GM19023 (cell line): ENCODE results near the gene KDM4F.
"Not testable (repeated sequence)": the region's sequence is repeated elsewhere in the genome, so short reads cannot be mapped to it uniquely, and the experiment has no call there.

ENCODE experiments used
- ATAC-seq: cut with Tn5 transposase; IDR thresholded peaks from one replicate; pipeline ENCODE4 v1.9.1; 2021; ENCODE audit warnings: mild to moderate bottlenecking, moderate library complexity; ENCODE audit not compliant: unreplicated experiment

Gene KDM4F

GRCh38 chr11:95049122-95049521 lies at the start of gene KDM4F:
Gene KDM4F (plus strand): TSS chr11:95049422.
- not testable (repeated sequence) for ATAC-seq

- no peak for ATAC-seq
Measured at GRCh38 chr11:95003716-95004115, 45.5 kb upstream of the KDM4F start.

- no peak for ATAC-seq
Measured at GRCh38 chr11:95005642-95006041, 43.6 kb upstream of the KDM4F start.

- no peak for ATAC-seq
Measured at GRCh38 chr11:95011376-95011775, 37.8 kb upstream of the KDM4F start.

DNA sequence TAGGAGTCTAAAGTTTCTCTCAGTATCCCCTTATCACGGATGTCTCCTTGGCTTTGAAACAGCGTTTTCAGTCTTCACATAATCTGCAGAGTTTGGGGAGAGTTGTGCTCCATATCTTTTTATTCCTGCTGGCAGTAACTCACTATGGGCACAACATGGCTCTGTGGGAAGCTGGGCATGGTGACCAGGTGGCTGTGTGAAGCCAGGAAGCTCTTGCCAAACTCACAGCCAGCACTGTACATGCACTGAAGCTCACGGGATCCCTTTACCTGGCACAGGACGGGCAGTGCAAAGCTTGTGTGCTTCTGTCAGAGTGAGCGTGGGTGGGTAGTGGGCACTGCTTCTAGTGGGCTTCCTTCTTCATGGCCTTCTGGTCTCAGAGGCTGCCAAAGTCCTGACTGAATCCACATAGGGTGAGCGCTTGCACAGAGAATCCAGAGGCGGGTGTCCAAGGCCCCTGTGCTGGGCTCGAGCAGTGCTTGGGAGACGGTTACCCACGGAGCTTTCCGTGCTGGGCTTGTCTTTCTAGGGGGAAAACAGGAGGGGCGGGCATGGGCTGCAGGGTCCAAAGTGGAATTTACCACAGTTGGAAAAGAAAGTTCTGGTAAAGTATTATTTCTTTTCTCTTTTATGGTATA lies 34.9 kb upstream of the KDM4F start:
- ATAC-seq = no peak

GRCh38 chr11:95016139-95016538 lies 33.1 kb upstream of the KDM4F start:
- no peak for ATAC-seq

DNA sequence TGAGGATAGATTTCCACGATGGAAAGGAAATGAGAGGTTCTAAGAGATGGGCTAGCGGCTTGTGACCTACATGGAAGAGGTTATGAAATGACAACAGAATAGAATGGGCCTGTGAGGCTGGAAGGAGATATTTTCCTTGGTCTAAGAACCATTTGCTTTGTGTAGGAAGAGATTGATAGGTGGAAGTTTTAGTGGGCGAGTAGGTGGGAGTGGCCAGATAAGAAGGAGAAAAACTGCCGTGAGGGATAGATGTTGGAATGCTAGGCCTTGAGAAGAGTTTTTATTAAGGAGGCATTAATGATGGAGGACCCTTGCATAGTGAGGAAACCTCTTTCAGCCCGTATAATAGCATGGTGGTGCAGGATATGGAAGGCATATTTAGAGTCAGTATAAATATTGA lies 27.8 kb upstream of the KDM4F start:
- not testable (repeated sequence) for ATAC-seq

DNA sequence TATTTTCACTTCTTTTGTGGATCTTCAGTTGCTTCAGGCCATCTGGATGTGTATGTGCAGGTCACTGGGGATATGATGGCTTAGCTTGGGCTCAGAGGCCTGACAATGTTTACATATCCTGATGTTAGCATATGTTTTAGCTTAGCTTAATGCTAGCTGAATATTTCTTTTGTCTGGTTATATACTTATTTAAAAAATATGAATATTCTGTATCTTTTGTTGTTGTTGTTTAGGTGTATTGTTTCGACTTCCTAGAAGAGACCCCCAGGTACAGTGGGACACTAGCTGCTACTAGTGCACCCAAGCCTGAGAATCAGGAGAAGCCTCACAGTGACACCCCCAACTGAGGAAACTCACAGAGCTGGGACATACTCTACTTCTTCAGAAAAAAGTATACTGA lies 24.3 kb upstream of the KDM4F start, which contains the start of gene KDM4E:
Gene KDM4E (plus strand): TSS at position 301 of the 400 bp plus-strand sequence. CDS start 300 bp downstream, outside the sequence.
- ATAC-seq = no peak

- not testable (repeated sequence) for ATAC-seq
Measured at GRCh38 chr11:95025594-95025993, 23.6 kb upstream of the KDM4F start.

- ATAC-seq = no peak
Measured at GRCh38 chr11:95028357-95028756, 20.9 kb upstream of the KDM4F start.

- ATAC-seq = no peak
Measured at GRCh38 chr11:95033051-95033450, 16.2 kb upstream of the KDM4F start.

- ATAC-seq = no peak
Measured at GRCh38 chr11:95035316-95035715, 13.9 kb upstream of the KDM4F start.

DNA sequence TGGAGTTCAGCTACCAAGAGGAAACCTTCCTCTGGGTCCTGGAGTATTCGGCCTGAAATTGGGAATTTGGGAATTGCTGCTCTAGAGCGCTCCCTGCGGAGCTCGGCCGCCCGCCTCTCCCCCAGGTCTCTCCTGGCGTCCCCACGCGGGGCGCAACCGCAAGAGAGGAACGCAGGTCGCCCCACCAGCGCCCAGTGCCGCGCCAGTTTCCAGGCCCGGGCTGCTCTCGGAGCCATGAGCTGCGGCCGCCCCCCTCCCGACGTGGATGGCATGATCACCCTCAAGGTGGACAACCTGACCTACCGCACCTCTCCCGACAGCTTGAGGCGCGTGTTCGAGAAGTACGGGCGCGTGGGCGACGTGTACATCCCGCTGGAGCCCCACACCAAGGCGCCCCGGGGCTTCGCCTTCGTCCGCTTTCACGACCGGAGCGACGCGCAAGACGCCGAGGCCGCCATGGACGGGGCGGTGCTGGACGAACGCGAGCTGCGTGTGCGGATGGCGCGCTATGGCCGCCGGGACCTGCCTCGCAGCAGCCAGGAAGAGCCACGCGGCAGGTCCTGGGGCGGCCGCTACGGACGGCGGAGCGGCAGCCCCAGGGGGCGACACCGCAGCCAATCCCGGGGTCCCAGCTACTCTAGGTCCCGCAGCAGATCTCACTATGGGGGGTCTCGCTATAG lies 11.7 kb upstream of the KDM4F start:
- ATAC-seq = not testable (repeated sequence)

DNA sequence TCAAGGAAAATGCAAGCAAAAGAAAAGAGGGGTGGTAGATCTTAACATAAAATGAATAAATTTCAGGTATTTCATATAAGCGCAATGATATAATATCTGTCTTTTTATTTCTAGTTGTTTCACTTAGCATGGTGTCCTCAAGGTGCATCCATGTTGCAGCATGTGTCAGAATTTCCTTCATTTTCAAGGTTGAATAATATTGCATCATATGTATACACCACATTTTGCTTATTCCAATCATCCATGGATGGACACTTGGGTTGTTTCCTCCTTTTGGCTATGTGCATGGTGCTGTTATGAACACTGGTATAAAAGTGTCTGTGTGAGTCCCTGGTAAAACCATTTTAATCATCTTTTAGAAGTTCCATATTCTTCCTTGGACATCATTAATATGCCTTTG lies 7.0 kb upstream of the KDM4F start:
- no peak for ATAC-seq

DNA sequence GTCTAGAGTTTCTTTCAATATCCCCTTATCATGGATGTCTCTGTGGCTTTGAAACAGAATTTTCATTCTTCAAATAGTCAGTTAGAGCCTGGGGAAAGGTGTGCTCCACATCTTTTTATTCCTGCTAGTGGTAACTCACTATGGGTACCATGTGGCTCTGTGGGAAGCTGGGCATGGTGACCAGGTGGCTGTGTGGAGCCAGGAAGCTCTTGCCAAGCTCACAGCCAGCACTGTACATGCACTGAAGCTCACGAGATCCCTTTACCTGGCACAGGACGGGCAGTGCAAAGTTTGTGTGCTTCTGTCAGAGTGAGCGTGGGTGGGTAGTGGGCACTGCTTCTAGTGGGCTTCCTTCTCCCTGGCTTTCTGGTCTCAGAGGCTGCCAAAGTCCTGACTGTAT lies 6.3 kb upstream of the KDM4F start:
- ATAC-seq = no peak

DNA sequence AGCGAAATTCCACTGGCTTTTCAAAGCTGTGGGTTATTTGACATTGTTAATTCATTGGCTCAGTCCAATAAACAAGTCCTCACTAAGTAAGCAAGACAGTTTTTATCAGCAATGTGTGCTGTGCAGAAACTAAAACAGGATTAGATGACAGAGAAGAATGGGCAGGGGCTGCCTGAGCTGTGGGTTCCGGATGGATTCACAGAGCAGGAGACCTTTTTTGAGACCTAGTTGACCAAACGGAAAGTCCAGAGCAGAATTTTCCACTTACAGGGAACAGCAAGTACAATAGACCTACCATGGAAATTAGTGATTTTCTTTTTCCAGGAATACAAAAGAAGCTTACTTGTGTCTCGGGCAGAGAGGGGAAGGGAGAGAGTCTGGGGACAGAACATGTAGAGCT lies 5.2 kb upstream of the KDM4F start:
- ATAC-seq = no peak

- no peak for ATAC-seq
Measured at GRCh38 chr11:95045812-95046211, 3.4 kb upstream of the KDM4F start.

DNA sequence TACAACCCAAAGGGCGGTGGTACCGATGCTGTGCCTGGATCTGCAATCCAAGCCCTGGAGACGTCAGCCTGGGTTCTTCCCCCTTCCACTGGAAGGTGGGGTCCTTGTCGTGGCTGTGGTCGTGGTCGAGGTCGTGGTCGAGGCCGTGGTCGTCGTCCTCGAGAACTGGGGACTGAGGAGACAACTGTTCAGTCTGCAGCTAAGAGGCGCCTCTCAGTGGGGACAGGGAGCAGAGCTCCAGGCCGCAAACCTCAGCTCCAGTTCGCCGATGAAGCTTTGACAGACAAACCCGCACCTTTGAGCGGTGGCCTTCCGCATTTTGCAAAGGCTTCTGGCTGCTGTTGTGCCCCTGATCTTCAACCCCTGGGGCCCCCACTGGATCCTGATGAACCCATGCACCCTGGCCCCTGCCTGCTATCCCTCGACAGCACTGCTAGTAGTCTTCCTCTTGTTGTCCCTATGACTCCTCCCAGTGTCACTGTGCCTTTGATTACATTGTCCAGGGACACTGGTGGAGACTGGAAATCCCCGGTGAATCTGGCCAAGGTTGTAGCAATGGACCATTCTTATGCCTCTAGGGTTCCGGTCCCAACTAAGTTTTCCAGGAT lies 1.5 kb downstream of the KDM4F start:
- no peak for ATAC-seq

GRCh38 chr11:95054356-95054755 lies 5.1 kb downstream of the KDM4F start:
- no peak for ATAC-seq

GRCh38 chr11:95055283-95055897 lies 6.2 kb downstream of the KDM4F start:
- peak; percentile 95 for ATAC-seq

DNA sequence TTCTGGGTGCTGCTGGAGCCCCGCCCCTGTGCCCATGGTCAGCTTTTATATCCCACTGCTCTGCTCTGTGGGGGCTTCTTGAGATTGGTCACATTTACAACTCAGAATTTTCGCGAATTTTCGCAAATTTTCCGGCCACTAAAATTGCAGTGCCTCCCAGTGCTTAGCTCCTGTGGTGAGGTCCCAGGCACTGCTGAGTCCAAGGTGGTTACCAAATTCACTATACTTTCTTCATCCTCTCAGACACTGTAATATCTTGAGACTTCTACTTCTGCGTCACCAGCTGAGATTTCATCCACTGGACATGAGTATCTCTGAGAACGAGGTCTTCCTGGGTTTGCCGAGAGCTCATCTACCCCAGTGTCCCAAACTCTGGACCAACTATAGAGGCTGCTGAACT lies 8.7 kb downstream of the KDM4F start:
- ATAC-seq = no peak

- no peak for ATAC-seq
Measured at GRCh38 chr11:95058621-95059020, 9.4 kb downstream of the KDM4F start.
